HFF-Myc (cell line): Measurements from ENCODE around the gene ESRRB.

Experiments
- DNase-seq: peaks from one replicate; pipeline ENCODE4 v3.0.0-alpha.2; 2011; ENCODE audit warnings: low read depth; ENCODE audit errors: extremely low read depth
- H3K4me3 ChIP-seq: replicated peaks from 2 replicates; pipeline ENCODE4 v1.5.1; 2011; ENCODE audit warnings: low read depth, mild to moderate bottlenecking, control low read depth, low read length
- CTCF ChIP-seq: IDR thresholded peaks from 2 replicates; pipeline ENCODE4 v1.5.1; 2012; ENCODE audit warnings: mild to moderate bottlenecking, low read depth, low read length, control low read depth; ENCODE audit errors: missing control alignments

Gene ESRRB

GRCh38 chr14:76343386-76343785 lies 32.6 kb upstream of the ESRRB start:
- H3K4me3 ChIP-seq = no peak overlapping the region
- DNase-seq = no peak
- TF ChIP-seq CTCF = no peak

GRCh38 chr14:76346391-76347160 lies 29.4 kb upstream of the ESRRB start:
- peak; percentile 24 for DNase-seq
- TF ChIP-seq CTCF = no peak
- no peak overlapping the region for H3K4me3 ChIP-seq

- peak; percentile 56 for DNase-seq
- H3K4me3 ChIP-seq = no peak overlapping the region
- no peak for TF ChIP-seq CTCF
These were observed 27.0 kb upstream of the ESRRB start for GRCh38 chr14:76348898-76349297.

- no peak for DNase-seq
- no peak for TF ChIP-seq CTCF
- no peak overlapping the region for H3K4me3 ChIP-seq
These were observed 25.9 kb upstream of the ESRRB start for GRCh38 chr14:76349993-76350392.

GRCh38 chr14:76350671-76351070 lies 25.3 kb upstream of the ESRRB start:
- TF ChIP-seq CTCF = no peak
- no peak for DNase-seq
- H3K4me3 ChIP-seq = no peak overlapping the region

- no peak for TF ChIP-seq CTCF
- no peak overlapping the region for H3K4me3 ChIP-seq
These were observed 24.0 kb upstream of the ESRRB start for GRCh38 chr14:76351941-76352340.

More at GRCh38 chr14:76351941-76352340, 24.0 kb upstream of the ESRRB start:
- no peak for DNase-seq
